ENCODE measurements around the gene PSD4. TPM values are rescaled to one million over a fixed set of nuclear protein-coding genes. Genes with fewer than 3 reads are reported as not detected.

PSD4 gene
- total and polyA plus RNA-seq, 10 of the 15 experiments (the other 5 are each of a cell fraction or from before 2014, with no cell fraction given), result 0.68 to 114 (median 35.1) TPM

DNA sequence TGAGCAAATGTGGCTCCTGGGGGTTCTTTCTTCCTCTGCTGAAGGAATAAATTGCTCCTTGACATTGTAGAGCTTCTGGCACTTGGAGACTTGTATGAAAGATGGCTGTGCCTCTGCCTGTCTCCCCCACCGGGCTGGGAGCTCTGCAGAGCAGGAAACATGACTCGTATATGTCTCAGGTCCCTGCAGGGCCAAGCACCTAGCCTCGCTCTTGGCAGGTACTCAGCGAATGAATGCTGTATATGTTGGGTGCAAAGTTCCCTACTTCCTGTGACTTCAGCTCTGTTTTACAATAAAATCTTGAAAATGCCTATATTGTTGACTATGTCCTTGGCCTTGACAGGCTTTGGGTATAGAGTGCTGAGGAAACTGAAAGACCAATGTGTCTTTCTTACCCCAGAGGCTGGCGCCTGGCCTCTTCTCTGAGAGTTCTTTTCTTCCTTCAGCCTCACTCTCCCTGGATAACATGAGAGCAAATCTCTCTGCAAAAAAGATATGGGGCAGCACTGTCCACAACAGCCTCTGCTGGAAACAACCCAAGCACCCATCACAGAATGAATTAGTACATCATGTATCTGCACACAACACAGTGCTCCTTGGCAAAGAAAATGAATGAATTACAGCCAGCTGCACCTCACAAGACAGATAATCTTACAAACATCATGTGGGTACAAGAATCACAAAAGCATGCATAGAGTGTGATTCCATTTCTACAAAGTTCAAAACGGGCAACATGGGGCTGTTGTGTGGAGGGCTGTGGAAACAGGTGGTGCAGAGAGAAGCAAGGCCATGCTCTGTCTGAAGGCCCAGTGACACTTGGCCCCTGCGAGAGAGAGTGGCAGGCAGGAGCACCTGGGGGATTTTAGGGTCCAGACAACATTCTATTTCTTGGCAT lies 39.8 kb upstream of the PSD4 start (continued):
- TF ChIP-seq, protein P1, sequence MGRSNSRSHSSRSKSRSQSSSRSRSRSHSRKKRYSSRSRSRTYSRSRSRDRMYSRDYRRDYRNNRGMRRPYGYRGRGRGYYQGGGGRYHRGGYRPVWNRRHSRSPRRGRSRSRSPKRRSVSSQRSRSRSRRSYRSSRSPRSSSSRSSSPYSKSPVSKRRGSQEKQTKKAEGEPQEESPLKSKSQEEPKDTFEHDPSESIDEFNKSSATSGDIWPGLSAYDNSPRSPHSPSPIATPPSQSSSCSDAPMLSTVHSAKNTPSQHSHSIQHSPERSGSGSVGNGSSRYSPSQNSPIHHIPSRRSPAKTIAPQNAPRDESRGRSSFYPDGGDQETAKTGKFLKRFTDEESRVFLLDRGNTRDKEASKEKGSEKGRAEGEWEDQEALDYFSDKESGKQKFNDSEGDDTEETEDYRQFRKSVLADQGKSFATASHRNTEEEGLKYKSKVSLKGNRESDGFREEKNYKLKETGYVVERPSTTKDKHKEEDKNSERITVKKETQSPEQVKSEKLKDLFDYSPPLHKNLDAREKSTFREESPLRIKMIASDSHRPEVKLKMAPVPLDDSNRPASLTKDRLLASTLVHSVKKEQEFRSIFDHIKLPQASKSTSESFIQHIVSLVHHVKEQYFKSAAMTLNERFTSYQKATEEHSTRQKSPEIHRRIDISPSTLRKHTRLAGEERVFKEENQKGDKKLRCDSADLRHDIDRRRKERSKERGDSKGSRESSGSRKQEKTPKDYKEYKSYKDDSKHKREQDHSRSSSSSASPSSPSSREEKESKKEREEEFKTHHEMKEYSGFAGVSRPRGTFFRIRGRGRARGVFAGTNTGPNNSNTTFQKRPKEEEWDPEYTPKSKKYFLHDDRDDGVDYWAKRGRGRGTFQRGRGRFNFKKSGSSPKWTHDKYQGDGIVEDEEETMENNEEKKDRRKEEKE (IDR thresholded peaks at IDR 0.05), result no peak
- TF ChIP-seq BACH1 (IDR thresholded peaks at IDR 0.05; ENCODE audit: borderline replicate concordance) (no peak), DPF2 (IDR thresholded peaks at IDR 0.05) (no peak), EGR1 (IDR thresholded peaks at IDR 0.05; ENCODE audit: borderline replicate concordance in 1 of 2, low read depth in 2 of 2, low read length in 2 of 2) (no peak), E2F8 (IDR thresholded peaks at IDR 0.05; ENCODE audit: low read depth, partially characterized antibody) (no peak), SREBF2 (IDR thresholded peaks at IDR 0.05; ENCODE audit: low read length) (no peak), EZH2 (IDR thresholded peaks at IDR 0.05; ENCODE audit: borderline replicate concordance, control insufficient read depth, low read depth, low read length) (no peak), YBX1 (IDR thresholded peaks at IDR 0.05) (no peak), PAX8 (IDR thresholded peaks at IDR 0.05) (no peak)
- TF ChIP-seq, protein P2, sequence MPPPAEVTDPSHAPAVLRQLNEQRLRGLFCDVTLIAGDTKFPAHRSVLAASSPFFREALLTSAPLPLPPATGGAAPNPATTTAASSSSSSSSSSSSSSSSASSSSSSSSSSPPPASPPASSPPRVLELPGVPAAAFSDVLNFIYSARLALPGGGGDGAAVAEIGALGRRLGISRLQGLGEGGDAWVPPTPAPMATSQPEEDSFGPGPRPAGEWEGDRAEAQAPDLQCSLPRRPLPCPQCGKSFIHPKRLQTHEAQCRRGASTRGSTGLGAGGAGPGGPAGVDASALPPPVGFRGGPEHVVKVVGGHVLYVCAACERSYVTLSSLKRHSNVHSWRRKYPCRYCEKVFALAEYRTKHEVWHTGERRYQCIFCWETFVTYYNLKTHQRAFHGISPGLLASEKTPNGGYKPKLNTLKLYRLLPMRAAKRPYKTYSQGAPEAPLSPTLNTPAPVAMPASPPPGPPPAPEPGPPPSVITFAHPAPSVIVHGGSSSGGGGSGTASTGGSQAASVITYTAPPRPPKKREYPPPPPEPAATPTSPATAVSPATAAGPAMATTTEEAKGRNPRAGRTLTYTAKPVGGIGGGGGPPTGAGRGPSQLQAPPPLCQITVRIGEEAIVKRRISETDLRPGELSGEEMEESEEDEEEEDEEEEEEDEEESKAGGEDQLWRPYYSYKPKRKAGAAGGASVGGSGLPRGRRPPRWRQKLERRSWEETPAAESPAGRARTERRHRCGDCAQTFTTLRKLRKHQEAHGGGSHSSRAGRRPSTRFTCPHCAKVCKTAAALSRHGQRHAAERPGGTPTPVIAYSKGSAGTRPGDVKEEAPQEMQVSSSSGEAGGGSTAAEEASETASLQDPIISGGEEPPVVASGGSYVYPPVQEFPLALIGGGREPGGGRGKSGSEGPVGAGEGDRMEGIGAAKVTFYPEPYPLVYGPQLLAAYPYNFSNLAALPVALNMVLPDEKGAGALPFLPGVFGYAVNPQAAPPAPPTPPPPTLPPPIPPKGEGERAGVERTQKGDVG (CRISPR knock-in tag; IDR thresholded peaks at IDR 0.05), result no peak

Data from GM12878 (cell line).